Esophagus squamous epithelium (tissue), 5 donors: ENCODE measurements around the gene OTOG. TPM values are rescaled to one million over a fixed set of nuclear protein-coding genes. Genes with fewer than 3 reads are reported as not detected.

ENCODE experiments used
- DNase-seq: peaks from one replicate; lab custom pipeline; 2025; lab: John Stamatoyannopoulos, UW
- H3K27ac ChIP-seq, 4 donors: fragments of 200-600 bp; sonication (generic); one replicate each; pipeline ENCODE4 v1.5.1; 2016 to 2019; ENCODE audit warnings: mild to moderate bottlenecking in 1 of 4
- H3K27me3 ChIP-seq, 4 donors: fragments of 200-600 bp; sonication (generic); 1 replicate in 3 of 4; 2 replicates in 1 of 4; pipeline versions ENCODE4 v1.5.1 to v1.6.0; 2017 to 2021; ENCODE audit warnings: antibody characterized with exemption in 1 of 4
- H3K36me3 ChIP-seq, 3 donors: fragments of 200-600 bp; sonication (generic); one replicate each; pipeline ENCODE4 v1.5.1; 2016 to 2019
- H3K4me1 ChIP-seq, 3 donors: fragments of 200-600 bp; sonication (generic); one replicate each; pipeline ENCODE4 v1.5.1; 2017 to 2019
- H3K4me3 ChIP-seq, 4 donors: fragments of 200-600 bp; sonication (generic); 1 replicate in 3 of 4; 2 replicates in 1 of 4; pipeline ENCODE4 v1.5.1; 2016 to 2019; ENCODE audit warnings: mild to moderate bottlenecking in 2 of 4, moderate library complexity in 1 of 4
- H3K9me3 ChIP-seq, 3 donors: fragments of 200-600 bp; sonication (generic); one replicate each; pipeline ENCODE4 v1.5.1; 2016 to 2019
- CTCF ChIP-seq, 6 experiments: fragments of 450-650 bp in 4 of 6; fragments of 200-600 bp in 2 of 6; sonication (generic) in 2 of 6; IDR thresholded peaks; one replicate each; pipeline ENCODE4 v1.5.1; 2016 to 2019; ENCODE audit warnings: antibody characterized with exemption in 6 of 6, mild to moderate bottlenecking in 4 of 6, moderate library complexity in 4 of 6
- POLR2A ChIP-seq, 4 donors: fragments of 450-650 bp; IDR thresholded peaks; one replicate each; pipeline ENCODE4 v1.6.1; 2017; ENCODE audit warnings: antibody characterized with exemption in 4 of 4, mild to moderate bottlenecking in 4 of 4, moderate library complexity in 3 of 4
- WGBS, 2 donors: methylation state at CpG; one replicate each; pipeline ENCODE4 v1.1.5; 2018; 5-methylcytosine and 5-hydroxymethylcytosine counted together
- intact Hi-C: fragments of 100-400 bp; cut with DNase I; formaldehyde crosslinking; loops from one replicate; pipeline ENCODE4 v1.15.0; 2022
- total RNA-seq, 4 donors: library from RNA; depleted of rRNA; stranded (reverse); fragments of >200 nt; gene quantifications; one replicate each; pipeline ENCODE4 v1.1.0, GENCODE V29; 2016
- donor health status: DM: yes; HTN: yes; CAD: no.

Gene OTOG
- total RNA-seq, 4 donors from 2014 or later: not detected

GRCh38 chr11:17575431-17576425 lies 28.7 kb downstream of the OTOG start:
- peaks cover 0 to 25% (median 0%) of the 10 kb centered on the region in 4 donors for H3K27me3 ChIP-seq
- intact Hi-C loops: no loop called here
- no peaks in the 10 kb centered on the region for H3K9me3 ChIP-seq
- no peak overlapping the region for H3K27ac ChIP-seq
- DNase-seq: no peak
- H3K4me3 ChIP-seq: no peak overlapping the region
- H3K4me1 ChIP-seq: no peaks in the 10 kb centered on the region
- TF ChIP-seq POLR2A (IDR thresholded peaks at IDR 0.05) (no peak), CTCF (IDR thresholded peaks at IDR 0.05) (no peak)
- 80 to 95% methylated on average over 12 to 15 of the region's 16 CpGs for WGBS, 2 donors
- no peaks in the 10 kb centered on the region for H3K36me3 ChIP-seq

- no peaks in the 10 kb centered on the region for H3K9me3 ChIP-seq
- peaks cover 0 to 22% (median 0%) of the 10 kb centered on the region in 4 donors for H3K27me3 ChIP-seq
- DNase-seq: no peak
- no peak overlapping the region for H3K4me3 ChIP-seq
- TF ChIP-seq CTCF (IDR thresholded peaks at IDR 0.05) (no peak), POLR2A (IDR thresholded peaks at IDR 0.05) (no peak)
- no peak overlapping the region for H3K27ac ChIP-seq
- WGBS, 2 donors: 100% methylated on average over 1 of the region's 11 CpGs; no CpG with 5 or more reads in 1 of the 2 donors
- no peaks in the 10 kb centered on the region for H3K4me1 ChIP-seq
- intact Hi-C loops: no loop called here
- no peaks in the 10 kb centered on the region for H3K36me3 ChIP-seq
Observed at GRCh38 chr11:17578296-17578695, 31.2 kb downstream of the OTOG start.

GRCh38 chr11:17578958-17579357 lies 31.9 kb downstream of the OTOG start:
- Histone ChIP-seq H3K36me3 (no peaks in the 10 kb centered on the region), H3K9me3 (no peaks in the 10 kb centered on the region), H3K4me1 (no peaks in the 10 kb centered on the region), H3K27me3 (peaks cover 0 to 18% (median 0%) of the 10 kb centered on the region in 4 donors), H3K4me3 (no peak overlapping the region), H3K27ac (no peak overlapping the region)
- no peak for DNase-seq
- 82 to 100% methylated on average over 1 to 8 of the region's 8 CpGs for WGBS, 2 donors
- no peak for TF ChIP-seq POLR2A (IDR thresholded peaks at IDR 0.05)
- no peak for TF ChIP-seq CTCF (IDR thresholded peaks at IDR 0.05)
- intact Hi-C loops: no loop called here

GRCh38 chr11:17579451-17579850 lies 32.4 kb downstream of the OTOG start:
- no peak for TF ChIP-seq POLR2A (IDR thresholded peaks at IDR 0.05)
- TF ChIP-seq CTCF (IDR thresholded peaks at IDR 0.05): no peak
- Histone ChIP-seq H3K4me1 (no peaks in the 10 kb centered on the region), H3K27ac (no peak overlapping the region), H3K27me3 (peaks cover 0 to 18% (median 0%) of the 10 kb centered on the region in 4 donors), H3K4me3 (no peak overlapping the region), H3K36me3 (no peaks in the 10 kb centered on the region), H3K9me3 (no peaks in the 10 kb centered on the region)
- no peak for DNase-seq
- WGBS, 2 donors: 79 to 94% methylated on average over 2 to 5 of the region's 7 CpGs
- intact Hi-C loops: no loop called here

GRCh38 chr11:17580271-17580670 lies 33.2 kb downstream of the OTOG start:
- Histone ChIP-seq H3K27ac (no peak overlapping the region), H3K36me3 (no peaks in the 10 kb centered on the region), H3K4me3 (no peak overlapping the region), H3K9me3 (no peaks in the 10 kb centered on the region), H3K4me1 (no peaks in the 10 kb centered on the region), H3K27me3 (peaks cover 0 to 18% (median 0%) of the 10 kb centered on the region in 4 donors)
- no peak for DNase-seq
- intact Hi-C loops: no loop called here
- WGBS, 2 donors: 33 to 40% methylated on average over 1 of the region's 1 CpG
- no peak for TF ChIP-seq CTCF (IDR thresholded peaks at IDR 0.05)
- TF ChIP-seq POLR2A (IDR thresholded peaks at IDR 0.05): no peak
